Mammary microvascular endothelial cell (primary cell): ENCODE measurements around the gene HNRNPA3. TPM values are rescaled to one million over a fixed set of nuclear protein-coding genes. Genes with fewer than 3 reads are reported as not detected.

Experiments
- total RNA-seq: library from RNA; depleted of rRNA; stranded (reverse); fragments of >200 nt; gene quantifications from 2 replicates; pipeline ENCODE4 v1.2.3, GENCODE V29; 2015

The HNRNPA3 gene
- 42.5 and 42.9 TPM in 2 replicates for total RNA-seq

DNA sequence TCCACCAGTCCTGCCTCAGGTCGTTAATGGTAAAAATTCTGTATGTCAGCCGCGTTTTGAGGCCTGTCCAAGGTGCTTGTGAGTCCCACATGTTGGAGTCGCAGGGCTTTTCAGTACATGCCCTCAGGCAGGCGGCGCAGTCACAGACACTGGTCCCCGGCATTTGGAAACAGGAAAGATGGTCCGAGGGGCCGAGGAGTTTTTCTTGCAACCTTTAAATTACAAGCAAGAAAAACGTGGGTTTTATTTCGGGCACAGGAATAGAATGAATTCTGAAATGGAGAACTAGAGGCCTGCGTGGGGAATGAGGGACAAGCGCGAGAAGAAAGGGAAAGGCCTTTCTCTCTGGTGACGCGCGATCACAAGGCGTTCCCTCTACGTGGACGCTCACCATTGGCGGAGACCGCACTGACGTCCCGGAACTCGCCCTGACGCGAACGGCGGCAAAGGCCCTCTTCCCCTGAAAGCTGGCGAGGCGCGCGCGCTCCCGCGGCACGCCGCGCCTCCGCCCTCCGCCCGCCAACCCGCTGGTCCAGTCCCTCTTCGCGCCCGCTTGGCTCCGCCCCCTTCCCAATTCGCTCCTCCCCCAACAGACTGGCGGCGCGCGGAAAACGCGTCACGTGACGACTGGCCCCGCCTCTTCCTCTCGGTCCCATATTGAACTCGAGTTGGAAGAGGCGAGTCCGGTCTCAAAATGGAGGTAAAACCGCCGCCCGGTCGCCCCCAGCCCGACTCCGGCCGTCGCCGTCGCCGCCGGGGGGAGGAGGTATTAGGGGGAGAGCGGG is at the start of gene HNRNPA3:
Gene HNRNPA3 (plus strand): TSS at position 689 of the 785 bp plus-strand sequence. CDS start 6 bp downstream, at position 695.

DNA sequence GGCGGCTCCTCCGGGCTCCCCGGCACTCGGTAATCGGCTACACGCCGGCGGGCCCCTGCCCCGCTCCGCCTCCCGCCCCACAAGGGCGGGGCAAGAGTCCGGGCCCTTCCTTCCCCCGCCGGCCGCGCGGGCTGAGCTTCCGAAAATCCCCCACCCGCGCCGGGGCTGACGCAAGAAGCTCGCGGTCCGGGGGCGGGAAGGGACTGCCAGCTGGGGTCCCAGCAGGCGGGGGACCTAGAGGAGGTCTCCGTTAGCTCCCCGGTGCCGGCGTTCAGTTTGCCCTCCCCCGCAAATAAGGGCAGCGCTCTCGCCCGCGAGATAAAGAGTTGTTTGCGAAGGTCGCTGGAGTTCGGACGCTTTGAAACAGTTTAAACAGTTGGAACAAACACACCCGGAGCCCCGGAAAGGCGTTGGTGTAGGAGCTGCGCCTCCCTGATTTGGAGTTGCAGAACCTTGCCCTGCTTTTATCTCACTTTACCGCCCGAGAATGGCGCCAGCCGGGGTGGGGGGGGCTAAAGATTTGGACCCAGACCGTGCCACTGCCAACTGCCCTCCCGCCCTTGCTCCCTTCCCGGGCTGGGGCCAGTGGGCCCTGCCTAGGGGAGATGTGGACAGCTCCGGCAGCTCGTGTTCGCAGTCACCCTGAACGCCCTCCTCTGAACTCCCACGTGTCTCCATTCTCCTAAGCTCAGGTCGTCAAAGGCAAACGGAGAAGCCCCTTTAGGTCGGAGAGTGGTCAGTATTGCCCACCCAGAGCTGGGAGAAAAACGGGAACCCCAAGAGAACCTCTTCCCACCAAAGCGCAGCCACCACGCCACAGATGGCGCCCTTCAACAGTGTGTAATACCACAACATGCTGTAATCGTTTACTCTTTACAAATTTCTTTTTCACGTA is 52.3 kb downstream of the HNRNPA3 start, which contains the start of gene NFE2L2:
Gene NFE2L2 (minus strand): TSS at position 35 of the 895 bp plus-strand sequence. CDS start 151 bp downstream, outside the sequence.

Other genes with a start within 250 kb of the HNRNPA3 start
- gene NFE2L2, start 51.9 kb downstream of the HNRNPA3 start, total RNA-seq = 43.5 and 48.0 TPM in 2 replicates
- 51.7 and 60.2 TPM in 2 replicates for gene AGPS, start 180.0 kb downstream of the HNRNPA3 start, total RNA-seq